ENCODE data around the gene SH3GL1.

SH3GL1 gene, protein sequence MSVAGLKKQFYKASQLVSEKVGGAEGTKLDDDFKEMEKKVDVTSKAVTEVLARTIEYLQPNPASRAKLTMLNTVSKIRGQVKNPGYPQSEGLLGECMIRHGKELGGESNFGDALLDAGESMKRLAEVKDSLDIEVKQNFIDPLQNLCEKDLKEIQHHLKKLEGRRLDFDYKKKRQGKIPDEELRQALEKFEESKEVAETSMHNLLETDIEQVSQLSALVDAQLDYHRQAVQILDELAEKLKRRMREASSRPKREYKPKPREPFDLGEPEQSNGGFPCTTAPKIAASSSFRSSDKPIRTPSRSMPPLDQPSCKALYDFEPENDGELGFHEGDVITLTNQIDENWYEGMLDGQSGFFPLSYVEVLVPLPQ

GRCh38 chr19:4400135-4400936, at the start of gene SH3GL1:
SH3GL1 (minus strand) TSS chr19:4400547; CDS start chr19:4400368, 179 bp downstream.
- peak; percentile 88 to 89 for DNase-seq

- no peak for DNase-seq
Measured at GRCh38 chr19:4449639-4450028, 49.3 kb upstream of the SH3GL1 start.

DNA sequence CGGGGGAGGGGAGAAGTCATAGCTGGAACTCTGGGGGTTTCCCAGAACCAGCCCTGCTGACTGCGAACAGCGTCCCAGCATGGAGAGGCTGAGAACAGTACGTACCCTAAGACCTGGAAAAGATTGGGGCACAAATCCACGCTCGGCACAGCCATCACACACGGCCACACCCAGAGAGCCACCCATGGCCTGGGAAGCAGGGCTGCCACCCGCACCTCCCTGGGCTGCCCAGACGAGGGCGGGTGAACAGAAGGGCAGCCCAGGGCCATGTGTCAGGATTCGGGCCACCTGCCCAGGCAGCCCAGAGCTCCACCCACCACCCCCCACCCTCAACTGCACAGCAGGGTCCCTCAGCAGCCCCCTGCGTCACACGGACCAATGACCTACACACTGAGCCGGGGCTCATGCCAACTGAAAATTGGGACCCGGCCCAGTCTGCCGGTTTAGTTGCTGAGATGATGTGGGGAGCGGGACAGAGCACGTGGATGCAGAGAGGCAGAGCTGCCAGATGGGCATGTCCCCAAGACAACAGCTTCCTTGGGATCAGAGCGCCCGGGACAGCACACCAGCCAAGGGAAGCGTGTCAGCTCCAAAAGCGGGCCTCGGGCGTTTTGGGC, 48.8 kb upstream of the SH3GL1 start:
- no peak for DNase-seq

DNA sequence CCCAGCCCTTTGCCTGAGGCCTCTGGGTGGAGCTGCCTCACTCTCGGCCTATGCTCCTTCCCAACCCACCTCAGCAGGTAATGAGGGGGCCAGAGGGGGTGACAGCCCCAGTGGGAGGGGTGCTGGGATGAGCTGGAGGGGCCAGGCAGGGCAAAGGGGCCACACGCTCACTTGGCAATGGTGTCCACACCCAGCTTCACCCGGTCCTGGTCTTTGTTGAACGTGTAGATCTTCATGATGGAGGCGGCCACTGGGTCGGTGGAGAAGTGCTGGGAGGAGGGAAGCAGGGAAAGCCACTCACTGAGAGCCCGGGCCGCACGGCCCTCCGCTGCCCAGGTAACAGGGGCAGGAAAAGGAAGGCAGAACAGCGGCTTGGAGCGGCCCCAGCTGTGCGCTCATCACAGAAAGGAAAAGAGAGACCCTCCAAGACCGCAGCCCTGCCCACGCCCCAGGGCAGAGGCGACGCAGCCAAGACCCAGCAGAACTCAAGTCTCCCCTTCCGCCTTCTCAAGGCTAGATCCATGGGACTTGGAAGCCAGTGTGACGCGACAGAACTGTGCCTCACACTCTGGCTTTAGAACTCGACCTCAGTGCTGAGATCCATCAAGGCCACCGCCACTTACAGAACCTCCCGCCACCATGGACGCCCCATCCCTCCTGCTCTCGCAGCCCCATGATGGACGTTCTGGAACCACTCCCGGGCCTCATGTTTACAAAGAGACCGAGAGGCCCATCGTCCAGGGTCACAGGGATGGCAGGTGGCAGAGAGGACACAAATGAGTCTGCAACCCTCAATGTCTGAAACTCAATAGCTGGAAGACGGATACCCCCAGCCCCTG, 48.0 kb upstream of the SH3GL1 start:
- no peak for DNase-seq

DNA sequence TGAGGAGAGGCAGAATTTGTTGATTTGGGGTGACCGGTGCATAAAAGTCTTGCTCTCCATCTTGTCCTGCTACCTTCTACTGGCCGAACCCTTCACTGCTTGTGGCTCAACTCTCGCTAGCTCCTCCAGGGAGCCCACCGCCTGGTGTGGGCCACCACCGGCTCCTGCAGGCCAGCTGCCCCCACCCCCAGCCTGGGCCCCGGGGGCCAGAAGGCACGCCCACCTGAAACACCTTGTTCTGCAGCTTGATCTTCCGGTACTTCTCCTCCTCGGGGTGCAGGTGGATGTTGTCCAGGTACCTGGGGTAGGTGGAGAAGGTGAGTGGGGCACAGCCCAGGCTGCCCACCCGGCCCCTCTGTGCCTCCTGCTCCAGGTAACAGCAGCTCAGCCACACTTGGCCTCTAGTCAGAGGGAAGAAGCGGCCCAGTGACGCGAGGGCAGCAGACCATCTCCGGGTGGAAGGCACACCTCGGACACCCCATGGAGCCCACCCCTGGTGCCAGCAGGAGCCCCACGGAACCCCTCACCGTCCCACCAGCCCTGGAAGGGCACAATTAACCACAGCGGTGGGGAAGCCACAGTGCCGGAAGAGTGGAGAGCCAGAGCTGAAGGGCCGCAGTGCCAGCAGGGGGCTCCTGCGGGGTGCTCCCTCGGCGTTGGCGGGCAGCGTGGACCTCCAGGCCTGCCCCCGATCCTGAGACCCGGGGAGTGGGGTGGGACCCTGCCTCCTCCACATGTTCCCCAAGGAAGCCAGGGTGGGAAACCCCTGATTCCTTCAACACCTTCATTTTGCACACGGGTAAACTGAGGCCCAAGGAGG, 47.2 kb upstream of the SH3GL1 start:
- no peak for DNase-seq

DNA sequence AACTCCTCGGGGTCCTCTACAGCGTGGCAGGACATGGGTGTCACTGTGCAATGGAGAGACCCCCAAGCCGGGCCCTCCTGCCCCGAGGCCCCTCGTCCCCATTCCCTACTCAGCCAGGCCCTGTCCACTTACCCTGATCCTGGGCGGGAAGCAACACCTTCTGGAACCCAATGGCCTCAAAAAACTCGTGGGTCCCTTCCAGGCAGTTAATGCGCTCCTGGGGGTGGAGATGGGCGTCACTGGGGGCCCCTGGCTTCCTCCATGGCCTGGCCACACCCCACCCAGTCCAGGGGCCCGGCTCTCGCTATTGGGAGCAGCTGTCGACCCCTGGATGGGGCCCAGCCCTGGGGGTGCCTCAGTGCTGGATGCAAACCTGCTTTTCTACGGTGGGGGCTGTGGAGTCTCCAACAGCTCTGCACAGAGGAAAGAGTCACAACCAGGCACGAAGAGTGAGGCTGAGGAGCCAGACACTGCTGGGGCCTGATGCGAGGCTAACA, 46.4 kb upstream of the SH3GL1 start:
- DNase-seq = no peak

DNA sequence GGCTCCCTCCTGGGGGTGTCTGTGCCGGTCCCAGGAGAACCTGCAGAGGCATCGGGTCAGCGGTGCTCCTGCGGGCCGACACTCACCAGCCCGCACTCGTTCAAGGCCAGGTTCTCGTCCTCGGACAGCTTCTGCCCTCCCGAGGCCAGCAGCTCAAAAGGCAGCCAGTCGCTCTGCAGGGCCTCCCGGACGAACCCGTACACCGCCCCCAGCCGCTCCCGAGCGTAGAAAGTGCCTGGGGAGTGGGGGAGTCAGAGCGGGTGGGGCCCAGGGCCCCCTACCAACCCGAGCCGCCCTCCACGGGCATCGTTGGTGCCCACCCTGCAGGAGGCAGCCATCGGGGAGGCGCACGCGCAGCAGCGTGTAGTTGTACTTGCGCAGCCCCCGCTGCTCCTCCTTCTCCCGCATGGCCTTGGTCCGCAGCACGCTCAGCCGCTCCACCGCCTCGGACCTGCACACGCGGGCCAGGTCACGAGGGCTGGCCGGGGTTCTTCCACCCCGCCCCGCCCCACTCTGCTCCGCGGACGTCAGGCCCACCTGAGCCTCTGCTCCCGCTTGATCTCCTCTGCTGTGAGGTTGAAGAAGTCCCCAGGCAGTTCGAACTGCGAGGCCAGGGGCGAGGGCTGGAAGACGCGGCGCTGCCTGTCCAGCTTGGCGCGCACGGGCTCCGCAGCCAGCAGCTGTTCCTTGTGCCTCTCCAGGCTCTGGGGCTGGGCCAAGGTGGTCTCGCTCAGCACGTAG, 45.8 kb upstream of the SH3GL1 start:
- DNase-seq = no peak

GRCh38 chr19:4444765-4445741, 44.7 kb upstream of the SH3GL1 start:
- no peak for DNase-seq

DNA sequence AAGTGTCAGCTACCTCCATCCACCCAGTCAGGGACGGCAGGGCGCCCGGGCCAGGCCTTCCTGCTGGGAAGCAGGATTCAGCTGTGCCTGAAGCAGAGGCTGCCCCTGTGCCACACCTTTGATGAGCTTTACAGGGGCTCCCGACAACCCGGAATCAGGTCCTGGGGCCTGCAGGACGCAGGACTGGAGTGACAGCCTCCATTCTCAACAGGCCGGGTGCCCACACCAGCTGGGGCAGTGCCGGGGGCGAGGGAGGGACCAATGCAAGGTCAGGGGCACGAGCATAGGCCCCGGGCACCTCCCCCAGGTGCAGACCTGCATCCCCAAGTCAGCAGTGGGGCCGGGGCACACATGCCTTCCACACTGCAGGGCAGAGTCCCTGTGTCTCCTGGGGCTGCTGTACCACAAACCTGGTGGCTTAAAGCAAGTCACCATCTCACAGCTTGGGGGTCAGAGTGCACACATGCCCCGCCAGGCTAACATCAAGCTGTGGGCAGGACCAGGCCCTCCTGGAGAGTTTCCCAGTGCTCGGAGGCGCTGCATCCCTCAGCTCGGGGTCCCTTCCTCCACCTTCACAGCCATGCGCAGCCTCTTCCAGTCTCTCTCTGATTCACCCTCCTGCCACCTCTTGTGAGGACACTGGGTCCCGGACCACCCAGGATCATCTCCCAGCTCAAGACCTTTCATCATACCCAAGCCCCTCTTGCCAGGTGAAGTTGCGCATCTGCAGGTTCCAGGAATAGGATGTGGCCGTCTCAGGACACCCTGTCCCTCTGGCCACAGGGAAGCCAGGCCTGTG, 43.8 kb upstream of the SH3GL1 start:
- DNase-seq = no peak

- DNase-seq = no peak
Measured at GRCh38 chr19:4443188-4443587, 42.8 kb upstream of the SH3GL1 start.

- no peak for DNase-seq
Measured at GRCh38 chr19:4442819-4443146, 42.4 kb upstream of the SH3GL1 start.

GRCh38 chr19:4441994-4442818, 41.9 kb upstream of the SH3GL1 start:
- DNase-seq = no peak

GRCh38 chr19:4439243-4439642, 38.9 kb upstream of the SH3GL1 start:
- DNase-seq = no peak

GRCh38 chr19:4437103-4437502, 36.8 kb upstream of the SH3GL1 start:
- DNase-seq = no peak

GRCh38 chr19:4436231-4436630, 35.9 kb upstream of the SH3GL1 start:
- no peak for DNase-seq

DNA sequence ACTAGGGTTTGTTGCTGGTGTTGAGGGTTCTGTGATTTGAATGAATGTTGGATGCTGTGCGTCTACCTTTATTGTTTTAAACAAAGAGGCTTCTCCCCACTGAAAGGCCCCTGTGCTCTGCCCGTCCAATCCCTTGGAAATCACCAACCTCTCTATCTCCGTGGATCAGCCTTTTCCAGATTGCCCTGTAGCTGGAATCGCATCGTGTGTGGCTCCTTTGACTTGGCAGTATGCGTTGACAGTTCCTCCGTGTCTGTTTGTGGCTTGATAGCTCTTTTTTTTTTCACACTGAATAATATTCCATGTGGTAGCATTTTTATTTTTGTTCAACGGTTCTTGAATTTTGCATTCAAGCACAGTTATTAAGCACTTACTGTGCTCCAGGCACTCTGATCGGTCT, 34.0 kb upstream of the SH3GL1 start:
- no peak for DNase-seq

DNA sequence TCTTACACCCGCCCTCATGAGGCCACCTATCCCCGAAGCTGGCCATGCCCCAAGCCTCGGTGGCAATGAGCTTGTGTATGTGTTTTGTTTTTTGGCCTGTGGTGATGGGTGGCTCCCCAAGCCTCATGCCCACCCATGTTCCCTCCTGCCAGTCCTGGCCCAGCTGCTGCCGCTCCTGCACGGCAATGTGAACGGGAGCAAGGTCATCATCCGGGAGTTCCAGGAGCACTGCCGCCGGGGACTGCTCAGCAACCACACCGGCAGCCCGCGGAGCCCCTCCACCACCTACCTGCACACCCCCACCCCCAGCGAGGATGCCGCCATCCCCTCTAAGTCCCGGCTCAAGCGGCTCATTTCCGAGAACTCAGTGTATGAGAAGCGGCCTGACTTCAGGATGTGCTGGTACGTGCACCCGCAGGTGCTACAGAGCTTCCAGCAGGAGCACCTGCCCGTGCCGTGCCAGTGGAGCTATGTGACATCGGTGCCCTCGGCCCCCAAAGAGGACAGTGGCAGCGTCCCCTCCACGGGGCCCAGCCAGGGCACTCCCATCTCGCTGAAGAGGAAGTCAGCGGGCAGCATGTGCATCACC, 32.7 kb upstream of the SH3GL1 start:
- DNase-seq = no peak
